CD4-positive, alpha-beta T cell treated with Interleukin-21 for 1 hour (primary cell): Measurements from ENCODE around the gene RNFT1.

Experiments
- DNase-seq: peaks from one replicate; pipeline ENCODE4 v3.0.0-alpha.2; 2020

Gene RNFT1

GRCh38 chr17:59916446-59916845, 48.1 kb downstream of the RNFT1 start:
- no peak for DNase-seq

- peak; percentile 69 for DNase-seq
These were observed 50.2 kb downstream of the RNFT1 start for GRCh38 chr17:59914274-59914854.

DNA sequence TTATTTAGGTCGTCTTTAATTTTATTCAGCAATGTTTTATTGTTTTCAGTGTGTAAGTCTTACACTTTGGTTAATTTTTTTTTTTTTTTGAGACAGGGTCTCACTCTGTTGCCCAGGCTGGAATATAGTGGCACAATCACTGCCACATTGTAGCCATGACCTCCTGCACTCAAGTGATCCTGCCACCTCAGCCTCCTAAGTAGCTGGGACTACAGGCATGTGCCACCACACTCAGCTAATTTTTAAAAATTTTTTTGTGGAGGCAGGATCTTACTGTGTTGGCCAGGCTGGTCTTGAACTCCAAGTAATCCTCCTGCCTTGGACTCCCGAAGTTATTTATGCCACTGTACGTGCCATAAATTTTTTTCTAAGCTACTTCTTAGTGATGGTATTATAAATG, 57.1 kb downstream of the RNFT1 start:
- DNase-seq: no peak

GRCh38 chr17:59903455-59903854, 61.1 kb downstream of the RNFT1 start:
- DNase-seq: no peak
